ENCODE data around the gene NMNAT3.

DNA sequence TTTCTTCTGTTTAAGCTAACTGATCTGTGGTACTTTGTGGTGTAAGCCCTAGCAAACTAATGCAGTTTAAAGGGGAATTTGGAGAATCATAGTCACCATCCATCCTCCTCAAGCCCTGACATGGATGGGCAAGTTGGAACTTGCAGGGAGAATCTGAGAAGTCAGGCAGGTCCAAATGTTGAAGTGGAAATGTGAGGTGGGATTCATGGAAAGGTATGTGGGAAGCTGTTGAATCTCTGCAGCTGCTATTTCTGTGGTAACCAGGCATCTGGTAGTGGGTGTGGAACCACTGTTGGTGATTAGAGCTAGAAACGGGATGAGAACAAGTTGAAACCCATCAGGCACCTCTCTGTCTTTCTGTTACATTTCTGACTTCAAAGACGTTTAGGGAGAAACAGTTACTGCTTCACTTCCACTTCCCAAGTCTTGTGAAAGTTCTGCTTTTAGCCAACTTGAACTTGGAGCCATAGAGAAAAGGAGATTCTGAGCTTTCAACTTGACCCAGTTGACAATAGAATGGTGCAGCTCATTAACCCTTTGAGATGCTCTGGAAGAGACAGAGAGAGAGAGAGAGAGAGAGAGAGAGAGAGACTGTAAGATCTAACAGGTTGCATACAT, 38.1 kb upstream of the NMNAT3 start:
- no peak for TF ChIP-seq POLR2A (IDR thresholded peaks at IDR 0.05)
- TF ChIP-seq, protein P1, sequence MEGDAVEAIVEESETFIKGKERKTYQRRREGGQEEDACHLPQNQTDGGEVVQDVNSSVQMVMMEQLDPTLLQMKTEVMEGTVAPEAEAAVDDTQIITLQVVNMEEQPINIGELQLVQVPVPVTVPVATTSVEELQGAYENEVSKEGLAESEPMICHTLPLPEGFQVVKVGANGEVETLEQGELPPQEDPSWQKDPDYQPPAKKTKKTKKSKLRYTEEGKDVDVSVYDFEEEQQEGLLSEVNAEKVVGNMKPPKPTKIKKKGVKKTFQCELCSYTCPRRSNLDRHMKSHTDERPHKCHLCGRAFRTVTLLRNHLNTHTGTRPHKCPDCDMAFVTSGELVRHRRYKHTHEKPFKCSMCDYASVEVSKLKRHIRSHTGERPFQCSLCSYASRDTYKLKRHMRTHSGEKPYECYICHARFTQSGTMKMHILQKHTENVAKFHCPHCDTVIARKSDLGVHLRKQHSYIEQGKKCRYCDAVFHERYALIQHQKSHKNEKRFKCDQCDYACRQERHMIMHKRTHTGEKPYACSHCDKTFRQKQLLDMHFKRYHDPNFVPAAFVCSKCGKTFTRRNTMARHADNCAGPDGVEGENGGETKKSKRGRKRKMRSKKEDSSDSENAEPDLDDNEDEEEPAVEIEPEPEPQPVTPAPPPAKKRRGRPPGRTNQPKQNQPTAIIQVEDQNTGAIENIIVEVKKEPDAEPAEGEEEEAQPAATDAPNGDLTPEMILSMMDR (IDR thresholded peaks at IDR 0.05 in 4 of 5, conservative IDR thresholded peaks at IDR 0.05 in 1 of 5) = no peak
